Measurements from ENCODE around the gene CDC25B.

The CDC25B gene

GRCh38 chr20:3784216-3784853, 11.8 kb upstream of the CDC25B start:
- in situ Hi-C loops (cut with MboI; ENCODE audit: low sequenced_read_pairs): loop anchor here (10.0 to 25.0 kb wide), 2 partner anchors 70 to 303 kb away; no protein-coding TSS in a partner anchor

GRCh38 chr20:3784863-3785239, 11.3 kb upstream of the CDC25B start:
- in situ Hi-C loops (cut with MboI; ENCODE audit: low sequenced_read_pairs): loop anchor here (10.0 to 25.0 kb wide), 2 partner anchors 70 to 302 kb away; no protein-coding TSS in a partner anchor

GRCh38 chr20:3785240-3786125, 10.6 kb upstream of the CDC25B start:
- in situ Hi-C loops (cut with MboI; ENCODE audit: low sequenced_read_pairs): loop anchor here (10.0 to 25.0 kb wide), 2 partner anchors 69 to 302 kb away; no protein-coding TSS in a partner anchor

DNA sequence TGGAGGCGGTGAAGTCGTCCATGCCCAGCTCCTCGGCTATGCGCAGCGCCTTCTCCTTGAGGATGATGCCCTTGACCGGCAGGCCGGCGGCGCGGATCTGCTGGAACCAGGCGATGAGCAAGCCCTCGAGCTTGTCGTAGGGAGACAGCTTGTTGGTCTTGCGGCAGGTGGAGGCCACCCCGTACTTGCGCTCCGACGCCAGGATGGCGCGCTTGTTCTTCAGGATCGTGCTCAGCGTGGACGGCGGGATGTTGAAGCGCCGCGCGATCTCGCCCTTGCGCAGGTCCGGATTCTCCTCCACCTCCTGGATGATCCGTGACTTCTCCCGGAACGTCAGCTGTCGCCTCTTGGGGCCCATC, 10.0 kb upstream of the CDC25B start:
- in situ Hi-C loops (cut with MboI; ENCODE audit: low sequenced_read_pairs): loop anchor here (10.0 to 25.0 kb wide), 2 partner anchors 69 to 301 kb away; no protein-coding TSS in a partner anchor

GRCh38 chr20:3786665-3787323, 9.3 kb upstream of the CDC25B start, which contains the start of gene CENPB:
CENPB (minus strand) TSS chr20:3786740; CDS start chr20:3786483, 257 bp downstream.
- in situ Hi-C loops (cut with MboI; ENCODE audit: low sequenced_read_pairs): loop anchor here (10.0 to 25.0 kb wide), 2 partner anchors 68 to 301 kb away; no protein-coding TSS in a partner anchor

DNA sequence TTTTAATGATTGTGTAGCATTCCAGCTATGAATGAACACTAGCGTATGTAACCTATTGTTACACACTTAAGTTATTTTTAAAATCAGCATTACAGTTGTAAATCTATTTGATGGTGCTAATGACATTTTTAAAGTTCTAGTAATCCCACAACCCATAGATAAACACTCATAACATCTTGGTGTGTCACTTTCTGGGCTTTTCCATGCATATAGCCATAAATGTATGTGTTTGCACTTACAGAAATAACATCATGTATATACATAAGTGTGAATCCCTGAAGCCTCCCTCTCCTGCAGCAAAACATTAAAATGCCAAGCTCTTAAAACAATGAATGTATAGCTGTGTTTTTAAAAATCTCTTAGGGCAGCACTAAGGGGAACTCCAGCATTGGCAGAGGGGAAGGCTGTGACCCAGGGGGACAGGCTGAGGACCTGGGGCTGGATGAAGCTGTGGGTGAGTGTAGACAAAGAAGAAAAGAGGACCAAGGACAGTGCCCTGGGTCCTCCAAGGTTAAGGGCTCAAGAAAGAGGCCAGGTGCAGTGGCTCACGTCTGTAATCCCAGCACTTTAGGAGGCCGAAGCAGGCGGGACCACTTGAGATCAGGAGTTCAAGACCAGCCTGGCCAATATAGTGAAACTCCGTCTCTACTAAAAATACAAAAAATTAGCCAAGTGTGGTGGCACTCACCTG, 8.6 kb upstream of the CDC25B start:
- in situ Hi-C loops (cut with MboI; ENCODE audit: low sequenced_read_pairs): loop anchor here (10.0 to 25.0 kb wide), 2 partner anchors 67 to 300 kb away; no protein-coding TSS in a partner anchor

- in situ Hi-C loops (cut with MboI; ENCODE audit: low sequenced_read_pairs): loop anchor here (10.0 to 25.0 kb wide), 2 partner anchors 66 to 299 kb away; no protein-coding TSS in a partner anchor
These were observed 7.4 kb upstream of the CDC25B start for GRCh38 chr20:3788685-3789155.

DNA sequence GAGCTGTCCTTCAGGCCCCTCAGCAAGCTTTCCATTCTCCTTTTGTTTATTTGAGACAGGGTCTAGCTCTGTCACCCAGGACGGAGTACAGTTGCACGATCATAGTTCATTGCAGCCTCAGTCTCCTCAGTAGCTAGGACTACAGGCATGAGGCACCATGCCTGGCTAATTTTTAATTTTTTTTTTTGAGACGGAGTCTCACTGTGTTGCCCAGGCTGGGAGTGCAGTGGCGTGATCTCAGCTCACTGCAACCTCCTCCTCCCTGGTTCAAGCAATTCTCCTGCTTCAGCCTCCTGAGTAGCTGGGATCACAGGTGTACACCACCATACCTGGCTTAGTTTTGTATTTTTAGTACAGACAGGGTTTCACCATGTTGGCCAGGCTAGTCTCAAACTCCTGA, 6.9 kb upstream of the CDC25B start:
- in situ Hi-C loops (cut with MboI; ENCODE audit: low sequenced_read_pairs): loop anchor here (10.0 to 25.0 kb wide), 2 partner anchors 66 to 298 kb away; no protein-coding TSS in a partner anchor

DNA sequence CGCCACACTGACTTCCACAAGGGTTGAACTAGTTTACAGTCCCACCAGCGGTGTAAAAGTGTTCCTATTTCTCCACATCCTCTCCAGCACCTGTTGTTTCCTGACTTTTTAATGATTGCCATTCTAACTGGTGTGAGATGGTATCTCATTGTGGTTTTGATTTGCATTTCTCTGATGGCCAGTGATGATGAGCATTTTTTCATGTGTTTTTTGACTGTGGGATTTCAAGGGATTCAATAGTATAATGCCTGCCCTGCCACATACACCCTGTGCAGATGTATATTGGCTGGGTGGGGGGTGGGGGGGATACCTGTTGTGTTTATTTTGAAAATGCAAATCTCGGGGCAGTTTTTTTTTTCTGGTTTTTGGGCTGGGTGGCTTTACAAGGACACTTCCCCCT, 1.9 kb upstream of the CDC25B start:
- in situ Hi-C loops (cut with MboI; ENCODE audit: low sequenced_read_pairs): loop anchor here (25.0 kb wide), 1 partner anchor 293 kb away; no protein-coding TSS in a partner anchor

- in situ Hi-C loops (cut with MboI; ENCODE audit: low sequenced_read_pairs): loop anchor here (25.0 kb wide), 1 partner anchor 292 kb away; no protein-coding TSS in a partner anchor
These were observed 1.2 kb upstream of the CDC25B start for GRCh38 chr20:3794701-3795420.

- in situ Hi-C loops (cut with MboI; ENCODE audit: low sequenced_read_pairs): loop anchor here (25.0 kb wide), 1 partner anchor 291 kb away; no protein-coding TSS in a partner anchor
These were observed 541 bp downstream of the CDC25B start for GRCh38 chr20:3796477-3797225.

DNA sequence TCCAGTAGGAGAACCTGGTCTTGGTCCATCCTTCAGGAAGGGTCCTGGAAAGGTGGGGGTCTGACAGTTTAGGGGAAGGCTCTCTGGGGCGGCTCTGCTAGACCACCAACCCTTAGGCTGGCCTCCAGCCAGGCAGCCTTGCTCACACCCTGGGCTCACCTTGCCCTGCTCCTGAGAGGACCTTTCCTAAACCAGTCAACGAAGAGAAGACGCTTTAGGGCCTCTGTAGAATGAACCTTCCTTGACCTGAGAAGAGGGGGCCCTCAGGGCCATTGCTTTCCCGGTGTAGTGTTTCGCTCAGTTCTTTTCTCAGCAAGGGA, 1.1 kb downstream of the CDC25B start:
- in situ Hi-C loops (cut with MboI; ENCODE audit: low sequenced_read_pairs): loop anchor here (25.0 kb wide), 1 partner anchor 290 kb away; no protein-coding TSS in a partner anchor

DNA sequence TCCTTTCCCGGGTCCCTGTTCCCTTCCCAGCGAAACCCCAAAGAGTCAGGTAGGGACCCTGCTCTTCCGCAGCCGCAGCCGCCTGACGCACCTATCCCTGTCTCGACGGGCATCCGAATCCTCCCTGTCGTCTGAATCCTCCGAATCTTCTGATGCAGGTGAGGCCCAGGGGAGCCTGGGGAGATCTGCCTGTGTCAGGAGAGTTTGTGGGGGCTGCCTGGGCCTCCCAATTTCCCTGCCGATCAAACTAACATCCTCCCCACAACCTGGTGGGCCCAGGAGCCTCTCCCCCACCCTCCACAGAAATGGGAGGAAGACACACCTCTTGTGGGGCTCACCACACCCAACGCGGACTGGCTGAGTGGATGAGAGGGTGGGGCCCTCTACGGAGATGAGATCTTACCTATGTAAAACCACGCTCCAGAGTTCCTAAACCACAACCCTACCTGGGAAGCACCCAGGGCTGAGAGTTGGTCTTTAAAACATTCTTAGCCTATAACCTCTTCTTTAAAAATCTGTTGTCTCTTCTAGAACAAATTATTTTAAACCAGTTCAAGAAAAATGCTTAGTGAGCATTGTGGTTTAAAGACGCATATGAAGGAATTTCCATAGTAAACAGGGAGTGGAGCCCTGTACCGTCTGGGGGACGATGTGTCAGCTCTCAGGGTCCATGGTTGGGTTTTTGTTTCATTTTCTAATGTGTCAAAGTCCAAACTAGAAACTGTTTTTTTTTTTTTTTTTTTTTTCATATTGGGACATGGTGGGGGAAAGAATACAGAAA, 1.7 kb downstream of the CDC25B start:
- in situ Hi-C loops (cut with MboI; ENCODE audit: low sequenced_read_pairs): loop anchor here (25.0 kb wide), 1 partner anchor 290 kb away; no protein-coding TSS in a partner anchor

- in situ Hi-C loops (cut with MboI; ENCODE audit: low sequenced_read_pairs): loop anchor here (25.0 kb wide), 1 partner anchor 289 kb away; no protein-coding TSS in a partner anchor
These were observed 2.3 kb downstream of the CDC25B start for GRCh38 chr20:3798373-3798768.

DNA sequence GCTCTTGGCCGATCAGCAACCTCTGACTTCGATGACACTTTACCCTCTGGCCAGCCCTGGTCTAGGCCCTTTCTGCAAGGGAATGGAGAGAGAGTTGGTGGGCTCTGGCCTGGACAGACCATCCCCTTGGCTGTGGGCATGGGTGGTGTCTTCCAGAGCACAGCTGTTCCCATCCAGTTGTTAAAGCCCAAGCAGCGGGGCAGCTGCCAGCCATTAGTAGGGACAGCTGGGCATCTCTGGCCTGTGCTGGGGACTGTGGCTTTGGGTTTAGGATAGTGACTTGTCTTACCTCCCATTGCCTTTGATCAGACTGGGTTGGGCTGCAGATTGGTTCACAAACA, 2.8 kb downstream of the CDC25B start:
- in situ Hi-C loops (cut with MboI; ENCODE audit: low sequenced_read_pairs): loop anchor here (25.0 kb wide), 1 partner anchor 288 kb away; no protein-coding TSS in a partner anchor

DNA sequence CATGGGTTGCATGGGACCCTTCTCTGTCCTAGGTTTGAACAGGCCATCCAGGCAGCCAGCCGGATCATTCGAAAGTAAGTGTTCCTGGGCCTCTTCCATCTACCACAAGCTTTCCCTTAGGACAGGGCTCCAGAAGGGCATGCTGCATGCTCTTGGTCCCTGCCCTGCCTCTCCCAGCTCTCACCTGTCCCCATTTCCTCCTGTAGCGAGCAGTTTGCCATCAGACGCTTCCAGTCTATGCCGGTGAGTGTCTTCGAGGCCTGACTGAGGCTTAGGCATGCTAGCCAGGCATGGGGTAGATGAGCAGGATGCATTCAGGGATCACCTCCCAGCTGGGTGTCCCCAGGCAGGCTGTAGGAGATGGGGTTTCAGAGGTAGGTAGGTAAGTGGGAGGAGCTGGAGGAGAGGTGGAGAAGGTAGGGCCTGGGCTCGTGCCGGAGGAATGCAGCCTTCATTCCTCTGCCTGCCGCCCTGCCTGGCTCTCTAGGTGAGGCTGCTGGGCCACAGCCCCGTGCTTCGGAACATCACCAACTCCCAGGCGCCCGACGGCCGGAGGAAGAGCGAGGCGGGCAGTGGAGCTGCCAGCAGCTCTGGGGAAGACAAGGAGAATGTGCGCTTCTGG, 4.3 kb downstream of the CDC25B start:
- in situ Hi-C loops (cut with MboI; ENCODE audit: low sequenced_read_pairs): no loop called here

- in situ Hi-C loops (cut with MboI; ENCODE audit: low sequenced_read_pairs): no loop called here
These were observed 4.8 kb downstream of the CDC25B start for GRCh38 chr20:3800878-3801260.
